HCT116 (cell line): ENCODE measurements around the gene DOCK11. TPM values are rescaled to one million over a fixed set of nuclear protein-coding genes. Genes with fewer than 3 reads are reported as not detected.

ENCODE experiments used
- ATAC-seq: fragments of 200-7000 bp; cut with Tn5 transposase; 2 replicates; pipeline ENCODE4 v1.9.1; 2020; ENCODE audit warnings: mild to moderate bottlenecking, moderate library complexity
- BruUV-seq: library from RNA; stranded (reverse); fragments of 400-500 nt; replicated peaks from 2 replicates; lab custom pipeline; 2021; lab: Mats Ljungman, UMichigan
- CTCF ChIA-PET: fragments of 300-600 bp; sonication (Branson Sonifier 250); formaldehyde crosslinking; loops from one replicate; lab custom pipeline; 2021; ENCODE audit warnings: antibody characterized with exemption; lab: Charles Lee
- POLR2A ChIA-PET: fragments of 300-600, 350-600 bp; sonication (Branson Sonifier 250); formaldehyde crosslinking; loops from one replicate; lab custom pipeline; 2021; ENCODE audit warnings: antibody characterized with exemption; lab: Charles Lee
- RAD21 ChIA-PET, 2 experiments: fragments of 300-600 bp; sonication (Branson Sonifier 250); formaldehyde crosslinking; loops; one replicate each; lab custom pipeline; 2023; ENCODE audit warnings: low total read pairs in 2 of 2; ENCODE audit not compliant: uncharacterized antibody in 2 of 2, unreplicated experiment in 2 of 2, low non-redundant PET in 1 of 2; lab: Charles Lee
- DNase-seq: peaks from one replicate; pipeline ENCODE4 v3.0.0-alpha.2; 2010; ENCODE audit warnings: low read depth, low spot score
- H2AFZ ChIP-seq: fragments of 200-600 bp; shearing (Covaris generic), sonication (generic); 2 replicates; pipeline ENCODE4 v1.6.1; 2017; ENCODE audit warnings: low read depth, mixed run types, mixed read lengths, antibody characterized with exemption, low read length; ENCODE audit not compliant: poor library complexity, severe bottlenecking
- H3K27ac ChIP-seq: 2 replicates; pipeline ENCODE4 v1.5.1; 2012; ENCODE audit warnings: low read depth, low read length
- H3K27me3 ChIP-seq: fragments of 200-600 bp; sonication (generic); 2 replicates; pipeline ENCODE4 v1.6.1; 2016; ENCODE audit warnings: mixed run types, low read length, mixed read lengths; ENCODE audit not compliant: insufficient read depth
- H3K36me3 ChIP-seq, 2 experiments: fragments of 200-500 bp in 1 of 2; fragments of 200-600 bp in 1 of 2; sonication (Bioruptor generic) in 1 of 2; sonication (generic) in 1 of 2; 2 replicates each; pipeline versions ENCODE4 v1.5.1 to v1.6.1; 2014 to 2016; ENCODE audit warnings: low read length in 2 of 2, inconsistent platforms in 1 of 2, mixed read lengths in 1 of 2, mixed run types in 1 of 2; ENCODE audit not compliant: insufficient read depth in 2 of 2, control insufficient read depth in 1 of 2
- H3K4me1 ChIP-seq, 2 experiments: fragments of 200-600 bp in 1 of 2; sonication (generic) in 1 of 2; 2 replicates each; pipeline versions ENCODE4 v1.5.1 to v1.6.1; 2012 to 2017; ENCODE audit warnings: low read length in 2 of 2, inconsistent platforms in 1 of 2, mild to moderate bottlenecking in 1 of 2, mixed read lengths in 1 of 2, mixed run types in 1 of 2, moderate library complexity in 1 of 2; ENCODE audit not compliant: insufficient read depth in 2 of 2, control insufficient read depth in 1 of 2
- H3K4me2 ChIP-seq: fragments of 200-600 bp; sonication (generic); 2 replicates; pipeline ENCODE4 v1.6.1; 2017; ENCODE audit warnings: mixed run types, low read length, mixed read lengths
- H3K4me3 ChIP-seq, 2 experiments: fragments of 200-600 bp in 1 of 2; sonication (generic) in 1 of 2; replicated peaks in 1 of 2; 2 replicates each; pipeline ENCODE4 v1.5.1; 2011 to 2016; ENCODE audit warnings: low read length in 2 of 2, control low read depth in 1 of 2, low read depth in 1 of 2, mild to moderate bottlenecking in 1 of 2, mixed read lengths in 1 of 2, mixed run types in 1 of 2
- H3K79me2 ChIP-seq: fragments of 200-600 bp; sonication (generic); 2 replicates; pipeline ENCODE4 v1.6.1; 2017; ENCODE audit warnings: mild to moderate bottlenecking, mixed run types, low read length, moderate library complexity, mixed read lengths; ENCODE audit not compliant: insufficient read depth
- H3K9ac ChIP-seq: fragments of 200-600 bp; sonication (generic); 2 replicates; pipeline ENCODE4 v1.6.1; 2016; ENCODE audit warnings: low read length, mixed read lengths
- H3K9me2 ChIP-seq: fragments of 200-600 bp; sonication (generic), shearing (Covaris generic); 2 replicates; pipeline ENCODE4 v1.6.1; 2017; ENCODE audit warnings: mixed run types, mild to moderate bottlenecking, moderate library complexity; ENCODE audit not compliant: insufficient read depth
- H3K9me3 ChIP-seq, 2 experiments: fragments of 200-500 bp in 1 of 2; fragments of 200-600 bp in 1 of 2; sonication (Bioruptor generic) in 1 of 2; sonication (generic) in 1 of 2; 2 replicates each; pipeline ENCODE4 v1.6.1; 2014 to 2017; ENCODE audit warnings: low read length in 2 of 2, mixed read lengths in 2 of 2, inconsistent platforms in 1 of 2, low read depth in 1 of 2, mild to moderate bottlenecking in 1 of 2, mixed run types in 1 of 2, moderate library complexity in 1 of 2; ENCODE audit not compliant: control insufficient read depth in 1 of 2, insufficient read depth in 1 of 2
- H4K20me1 ChIP-seq: fragments of 200-600 bp; sonication (generic), shearing (Covaris generic); 2 replicates; pipeline ENCODE4 v1.6.1; 2017; ENCODE audit warnings: mixed run types, mild to moderate bottlenecking, moderate library complexity; ENCODE audit not compliant: insufficient read depth
- EZH2 ChIP-seq: fragments of 200-600 bp; sonication (generic); IDR thresholded peaks from 2 replicates; pipeline ENCODE4 v1.6.1; 2017; ENCODE audit warnings: antibody characterized with exemption, mixed run types
- FOSL1 ChIP-seq: IDR thresholded peaks from 2 replicates; pipeline ENCODE4 v1.6.1; 2012; ENCODE audit warnings: low read depth
- JUND ChIP-seq: IDR thresholded peaks from 2 replicates; pipeline ENCODE4 v1.6.1; 2012
- POLR2A ChIP-seq: IDR thresholded peaks from 2 replicates; pipeline ENCODE4 v1.7.0; 2011; ENCODE audit warnings: borderline replicate concordance; ENCODE audit not compliant: insufficient read depth, insufficient read length; ENCODE audit errors: extremely low read depth
- RAD21 ChIP-seq: IDR thresholded peaks from 2 replicates; pipeline ENCODE4 v1.6.1; 2012; ENCODE audit warnings: low read depth, mild to moderate bottlenecking
- SIN3A ChIP-seq: IDR thresholded peaks from 2 replicates; pipeline ENCODE4 v1.6.1; 2012; ENCODE audit warnings: low read depth
- YY1 ChIP-seq: IDR thresholded peaks from 2 replicates; pipeline ENCODE4 v1.6.1; 2011; ENCODE audit warnings: low read length, low read depth, moderate library complexity, mild to moderate bottlenecking; ENCODE audit not compliant: insufficient replicate concordance; ENCODE audit errors: extremely low read depth
- intact Hi-C: fragments of 100-400 bp; cut with micrococcal nuclease; formaldehyde crosslinking; loops from 2 replicates; pipeline ENCODE4 v1.10.0; 2022
- total RNA-seq: library from RNA; stranded (reverse); gene quantifications from one replicate; pipeline ENCODE4 v1.2.1, GENCODE V29; 2021; ENCODE audit not compliant: unreplicated experiment
- TF ChIP-seq, protein P1 (sequence below), 3 experiments: fragments of 200-600 bp in 1 of 3; sonication (generic) in 1 of 3; IDR thresholded peaks in 2 of 3; conservative IDR thresholded peaks in 1 of 3; 2 replicates each; pipeline ENCODE4 v1.5.1; 2012 to 2017; ENCODE audit warnings: low read depth in 2 of 3, low read length in 2 of 3, antibody characterized with exemption in 1 of 3, borderline replicate concordance in 1 of 3, control low read depth in 1 of 3, mild to moderate bottlenecking in 1 of 3, mixed read lengths in 1 of 3, mixed run types in 1 of 3, moderate library complexity in 1 of 3; ENCODE audit not compliant: insufficient read depth in 1 of 3
- TF ChIP-seq, protein P2 (sequence below): IDR thresholded peaks from 2 replicates; pipeline ENCODE4 v1.6.1; 2011; ENCODE audit warnings: mild to moderate bottlenecking, low read length, moderate library complexity; ENCODE audit not compliant: insufficient replicate concordance; ENCODE audit errors: extremely low read depth
- TF ChIP-seq, protein P3 (sequence below): IDR thresholded peaks from 2 replicates; pipeline ENCODE4 v1.6.1; 2012

The DOCK11 gene
- total RNA-seq, 1 experiment from 2014 or later, result 0.59 TPM

DNA sequence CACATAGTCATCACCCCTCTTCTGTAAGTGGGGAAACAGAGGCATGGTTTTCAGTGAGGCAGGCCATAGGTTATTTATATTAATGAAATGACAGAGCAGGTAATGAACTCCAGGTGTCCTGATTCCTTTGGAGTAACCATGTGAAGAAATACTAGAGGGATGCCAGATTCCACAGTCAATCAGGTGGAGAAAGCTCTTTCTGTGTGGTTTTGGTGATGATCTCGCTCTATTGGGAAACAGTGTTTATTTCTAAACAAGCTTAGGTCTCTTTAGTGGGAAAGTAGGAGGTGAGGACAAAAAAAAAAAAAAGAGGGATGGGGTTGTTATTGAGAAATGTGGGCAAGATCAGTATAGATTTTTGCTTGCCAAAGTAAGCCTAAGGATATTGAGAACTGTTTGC lies 12.2 kb downstream of the DOCK11 start:
- ChIA-PET RAD21 (no interaction called here), CTCF (no interaction called here), POLR2A (no interaction called here)
- Histone ChIP-seq H3K27ac (no peak overlapping the region), H3K4me1 (no peaks in the 10 kb centered on the region), H2AFZ (no peak overlapping the region), H3K4me3 (no peak overlapping the region), H3K9me3 (no peaks in the 10 kb centered on the region), H4K20me1 (no peaks in the 10 kb centered on the region), H3K4me2 (no peak overlapping the region), H3K9ac (no peak overlapping the region), H3K27me3 (no peaks in the 10 kb centered on the region), H3K79me2 (no peaks in the 10 kb centered on the region), H3K9me2 (no peaks in the 10 kb centered on the region), H3K36me3 (no peaks in the 10 kb centered on the region)
- ATAC-seq (no peak), DNase-seq (no peak)
- BruUV-seq, result no TSS peak
- TF ChIP-seq SIN3A, result no peak
- TF ChIP-seq YY1, result no peak
- TF ChIP-seq FOSL1, result no peak
- TF ChIP-seq RAD21, result no peak
- no peak for TF ChIP-seq EZH2
- no peak for TF ChIP-seq JUND
- TF ChIP-seq, protein P1, sequence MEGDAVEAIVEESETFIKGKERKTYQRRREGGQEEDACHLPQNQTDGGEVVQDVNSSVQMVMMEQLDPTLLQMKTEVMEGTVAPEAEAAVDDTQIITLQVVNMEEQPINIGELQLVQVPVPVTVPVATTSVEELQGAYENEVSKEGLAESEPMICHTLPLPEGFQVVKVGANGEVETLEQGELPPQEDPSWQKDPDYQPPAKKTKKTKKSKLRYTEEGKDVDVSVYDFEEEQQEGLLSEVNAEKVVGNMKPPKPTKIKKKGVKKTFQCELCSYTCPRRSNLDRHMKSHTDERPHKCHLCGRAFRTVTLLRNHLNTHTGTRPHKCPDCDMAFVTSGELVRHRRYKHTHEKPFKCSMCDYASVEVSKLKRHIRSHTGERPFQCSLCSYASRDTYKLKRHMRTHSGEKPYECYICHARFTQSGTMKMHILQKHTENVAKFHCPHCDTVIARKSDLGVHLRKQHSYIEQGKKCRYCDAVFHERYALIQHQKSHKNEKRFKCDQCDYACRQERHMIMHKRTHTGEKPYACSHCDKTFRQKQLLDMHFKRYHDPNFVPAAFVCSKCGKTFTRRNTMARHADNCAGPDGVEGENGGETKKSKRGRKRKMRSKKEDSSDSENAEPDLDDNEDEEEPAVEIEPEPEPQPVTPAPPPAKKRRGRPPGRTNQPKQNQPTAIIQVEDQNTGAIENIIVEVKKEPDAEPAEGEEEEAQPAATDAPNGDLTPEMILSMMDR (IDR thresholded peaks at IDR 0.05 in 2 of 3, conservative IDR thresholded peaks at IDR 0.05 in 1 of 3; ENCODE audit: borderline replicate concordance in 1 of 3, insufficient read depth in 1 of 3, low read depth in 2 of 3, low read length in 2 of 3), result no peak
- no peak for TF ChIP-seq POLR2A
- TF ChIP-seq, protein P2, sequence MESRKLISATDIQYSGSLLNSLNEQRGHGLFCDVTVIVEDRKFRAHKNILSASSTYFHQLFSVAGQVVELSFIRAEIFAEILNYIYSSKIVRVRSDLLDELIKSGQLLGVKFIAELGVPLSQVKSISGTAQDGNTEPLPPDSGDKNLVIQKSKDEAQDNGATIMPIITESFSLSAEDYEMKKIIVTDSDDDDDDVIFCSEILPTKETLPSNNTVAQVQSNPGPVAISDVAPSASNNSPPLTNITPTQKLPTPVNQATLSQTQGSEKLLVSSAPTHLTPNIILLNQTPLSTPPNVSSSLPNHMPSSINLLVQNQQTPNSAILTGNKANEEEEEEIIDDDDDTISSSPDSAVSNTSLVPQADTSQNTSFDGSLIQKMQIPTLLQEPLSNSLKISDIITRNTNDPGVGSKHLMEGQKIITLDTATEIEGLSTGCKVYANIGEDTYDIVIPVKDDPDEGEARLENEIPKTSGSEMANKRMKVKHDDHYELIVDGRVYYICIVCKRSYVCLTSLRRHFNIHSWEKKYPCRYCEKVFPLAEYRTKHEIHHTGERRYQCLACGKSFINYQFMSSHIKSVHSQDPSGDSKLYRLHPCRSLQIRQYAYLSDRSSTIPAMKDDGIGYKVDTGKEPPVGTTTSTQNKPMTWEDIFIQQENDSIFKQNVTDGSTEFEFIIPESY, result no peak
- TF ChIP-seq, protein P3, sequence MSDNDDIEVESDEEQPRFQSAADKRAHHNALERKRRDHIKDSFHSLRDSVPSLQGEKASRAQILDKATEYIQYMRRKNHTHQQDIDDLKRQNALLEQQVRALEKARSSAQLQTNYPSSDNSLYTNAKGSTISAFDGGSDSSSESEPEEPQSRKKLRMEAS, result no peak
- intact Hi-C loops, result no loop called here
